ENCODE measurements around the gene STUM.

Gene STUM

DNA sequence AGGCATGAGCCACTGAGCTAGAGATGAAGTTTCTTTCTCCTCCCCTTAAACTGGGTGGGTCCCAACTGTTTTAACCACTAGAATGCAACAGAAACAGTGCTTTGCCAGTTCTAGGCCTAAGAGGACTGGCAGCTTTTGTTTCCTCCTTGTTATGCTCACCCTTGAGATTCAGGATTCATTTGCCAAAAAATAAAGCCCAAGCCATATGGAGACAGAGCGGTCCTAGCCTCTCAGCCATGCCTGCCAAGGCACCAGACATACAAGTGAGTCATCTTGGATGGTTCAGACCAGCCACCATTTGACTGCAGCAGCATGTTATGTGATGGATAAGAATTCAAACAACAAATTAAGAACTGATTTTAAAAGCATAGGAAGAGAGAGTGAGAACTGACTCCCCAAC lies 38.1 kb upstream of the STUM start:
- Histone ChIP-seq H3K27me3 (ENCODE audit: low read depth, low read length) (peaks cover 31% of the 10 kb centered on the region), H4K20me1 (ENCODE audit: insufficient read depth, low read length) (no peaks in the 10 kb centered on the region), H3K9me3 (ENCODE audit: insufficient read depth, low read length) (no peaks in the 10 kb centered on the region), H3K27ac (ENCODE audit: low read length) (no peak overlapping the region), H3K36me3 (replicated peaks; ENCODE audit: low read depth, low read length) (no peaks in the 10 kb centered on the region), H3K4me3 (ENCODE audit: low read length) (no peak overlapping the region), H2AFZ (ENCODE audit: low read depth, low read length) (no peak overlapping the region), H3K9ac (ENCODE audit: low read length) (no peak overlapping the region), H3K4me1 (ENCODE audit: low read length) (no peaks in the 10 kb centered on the region), H3K4me2 (ENCODE audit: low read length) (no peak overlapping the region), H3K79me2 (ENCODE audit: low read length) (no peaks in the 10 kb centered on the region)
- TF ChIP-seq, protein P1, sequence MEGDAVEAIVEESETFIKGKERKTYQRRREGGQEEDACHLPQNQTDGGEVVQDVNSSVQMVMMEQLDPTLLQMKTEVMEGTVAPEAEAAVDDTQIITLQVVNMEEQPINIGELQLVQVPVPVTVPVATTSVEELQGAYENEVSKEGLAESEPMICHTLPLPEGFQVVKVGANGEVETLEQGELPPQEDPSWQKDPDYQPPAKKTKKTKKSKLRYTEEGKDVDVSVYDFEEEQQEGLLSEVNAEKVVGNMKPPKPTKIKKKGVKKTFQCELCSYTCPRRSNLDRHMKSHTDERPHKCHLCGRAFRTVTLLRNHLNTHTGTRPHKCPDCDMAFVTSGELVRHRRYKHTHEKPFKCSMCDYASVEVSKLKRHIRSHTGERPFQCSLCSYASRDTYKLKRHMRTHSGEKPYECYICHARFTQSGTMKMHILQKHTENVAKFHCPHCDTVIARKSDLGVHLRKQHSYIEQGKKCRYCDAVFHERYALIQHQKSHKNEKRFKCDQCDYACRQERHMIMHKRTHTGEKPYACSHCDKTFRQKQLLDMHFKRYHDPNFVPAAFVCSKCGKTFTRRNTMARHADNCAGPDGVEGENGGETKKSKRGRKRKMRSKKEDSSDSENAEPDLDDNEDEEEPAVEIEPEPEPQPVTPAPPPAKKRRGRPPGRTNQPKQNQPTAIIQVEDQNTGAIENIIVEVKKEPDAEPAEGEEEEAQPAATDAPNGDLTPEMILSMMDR (IDR thresholded peaks at IDR 0.05; ENCODE audit: low read depth, low read length), result no peak
- TF ChIP-seq EZH2phosphoT487 (IDR thresholded peaks at IDR 0.05; ENCODE audit: low read depth), result no peak

DNA sequence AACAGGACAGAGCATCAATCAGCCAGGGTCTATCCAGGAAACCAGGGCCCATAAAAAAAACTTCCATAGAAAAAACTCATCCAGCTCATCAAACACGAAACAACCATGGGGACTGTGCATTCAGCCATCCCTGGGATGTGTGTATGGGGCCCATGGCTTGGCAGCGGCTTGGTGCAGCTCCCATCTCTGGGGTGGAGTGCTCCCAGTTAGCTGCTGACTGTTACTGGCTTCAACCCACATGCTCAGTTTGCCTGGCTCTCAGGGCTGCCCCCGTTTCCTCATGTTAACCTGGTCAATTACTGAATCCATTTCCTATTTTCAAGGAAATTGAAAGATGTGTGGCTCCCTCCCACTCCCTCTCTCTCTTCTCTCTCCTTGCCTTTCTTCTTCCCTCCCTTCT lies 37.3 kb upstream of the STUM start:
- no peaks in the 10 kb centered on the region for H3K36me3 ChIP-seq (replicated peaks; ENCODE audit: low read depth, low read length)
- H3K9me3 ChIP-seq (ENCODE audit: insufficient read depth, low read length), result no peaks in the 10 kb centered on the region
- H3K4me2 ChIP-seq (ENCODE audit: low read length), result no peak overlapping the region
- H2AFZ ChIP-seq (ENCODE audit: low read depth, low read length), result no peak overlapping the region
- H3K4me3 ChIP-seq (ENCODE audit: low read length), result no peak overlapping the region
- no peaks in the 10 kb centered on the region for H3K79me2 ChIP-seq (ENCODE audit: low read length)
- no peak overlapping the region for H3K9ac ChIP-seq (ENCODE audit: low read length)
- TF ChIP-seq EZH2phosphoT487 (IDR thresholded peaks at IDR 0.05; ENCODE audit: low read depth), result no peak
- TF ChIP-seq, protein P1 (IDR thresholded peaks at IDR 0.05; ENCODE audit: low read depth, low read length), result no peak
- H3K27me3 ChIP-seq (ENCODE audit: low read depth, low read length), result peaks cover 32% of the 10 kb centered on the region
- H3K27ac ChIP-seq (ENCODE audit: low read length), result no peak overlapping the region
- H3K4me1 ChIP-seq (ENCODE audit: low read length), result no peaks in the 10 kb centered on the region
- H4K20me1 ChIP-seq (ENCODE audit: insufficient read depth, low read length), result no peaks in the 10 kb centered on the region

DNA sequence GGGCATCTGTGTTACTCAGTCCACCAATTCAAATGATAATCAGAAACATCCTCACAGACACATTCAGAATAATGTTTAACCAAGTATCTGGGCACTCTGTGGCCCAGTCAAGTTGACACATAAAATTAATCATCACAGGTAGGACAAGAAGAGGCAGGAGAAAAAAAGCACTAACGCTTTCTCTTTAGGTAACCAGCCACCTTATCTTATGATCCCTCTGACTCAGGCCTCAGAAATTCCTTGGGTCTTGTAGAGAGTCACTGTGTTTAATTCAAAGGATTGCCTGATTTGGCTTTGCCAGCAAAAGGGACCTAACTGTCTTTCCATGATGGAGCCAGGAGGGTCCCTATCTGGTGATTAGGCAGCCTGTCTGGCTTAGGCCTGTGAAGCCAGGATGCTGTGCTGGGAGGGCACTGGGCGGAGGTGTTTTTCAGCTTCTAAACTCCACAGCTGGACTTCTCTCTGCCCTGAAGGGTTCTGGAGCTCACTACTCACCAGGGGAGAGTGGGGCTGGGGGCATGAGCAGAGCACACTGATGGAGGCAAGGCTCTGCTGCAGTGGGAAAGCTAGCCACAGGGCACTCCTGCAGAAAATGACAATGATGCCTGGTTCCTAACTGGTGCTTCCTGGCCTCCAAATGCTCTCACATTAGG lies 36.4 kb upstream of the STUM start:
- no peak for TF ChIP-seq EZH2phosphoT487 (IDR thresholded peaks at IDR 0.05; ENCODE audit: low read depth)
- TF ChIP-seq, protein P1 (IDR thresholded peaks at IDR 0.05; ENCODE audit: low read depth, low read length), result no peak

DNA sequence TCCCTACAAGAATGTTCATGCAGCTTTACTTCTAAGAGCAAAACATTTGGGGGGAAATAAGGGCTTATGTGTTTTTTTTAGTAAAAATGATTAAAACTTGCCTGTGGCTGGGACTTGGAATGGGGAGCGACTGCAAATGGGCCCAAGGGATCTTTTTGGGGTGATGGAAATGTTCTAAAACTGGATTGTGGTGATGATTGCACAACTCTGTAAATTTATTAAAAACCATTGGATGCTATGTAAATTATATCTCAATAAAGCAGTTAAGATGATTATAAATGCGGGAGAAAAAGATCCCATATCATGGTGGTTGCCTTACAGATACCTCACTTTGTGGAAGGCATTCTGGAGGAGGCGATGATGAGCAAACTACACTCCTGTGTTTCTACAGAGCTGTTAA lies 30.2 kb upstream of the STUM start:
- Histone ChIP-seq H3K4me2 (ENCODE audit: low read length) (no peak overlapping the region), H3K4me1 (ENCODE audit: low read length) (no peaks in the 10 kb centered on the region), H3K9me3 (ENCODE audit: insufficient read depth, low read length) (no peaks in the 10 kb centered on the region), H3K27ac (ENCODE audit: low read length) (no peak overlapping the region), H3K4me3 (ENCODE audit: low read length) (no peak overlapping the region), H3K79me2 (ENCODE audit: low read length) (no peaks in the 10 kb centered on the region), H3K27me3 (ENCODE audit: low read depth, low read length) (peaks cover 26% of the 10 kb centered on the region), H3K9ac (ENCODE audit: low read length) (no peak overlapping the region), H4K20me1 (ENCODE audit: insufficient read depth, low read length) (no peaks in the 10 kb centered on the region), H3K36me3 (replicated peaks; ENCODE audit: low read depth, low read length) (no peaks in the 10 kb centered on the region), H2AFZ (ENCODE audit: low read depth, low read length) (no peak overlapping the region)
- TF ChIP-seq EZH2phosphoT487 (IDR thresholded peaks at IDR 0.05; ENCODE audit: low read depth), result no peak
- TF ChIP-seq, protein P1 (IDR thresholded peaks at IDR 0.05; ENCODE audit: low read depth, low read length), result no peak

More for the DNA sequence above, 36.4 kb upstream of the STUM start:
- Histone ChIP-seq H3K36me3 (replicated peaks; ENCODE audit: low read depth, low read length) (no peaks in the 10 kb centered on the region), H3K9me3 (ENCODE audit: insufficient read depth, low read length) (no peaks in the 10 kb centered on the region), H3K79me2 (ENCODE audit: low read length) (no peaks in the 10 kb centered on the region), H3K4me1 (ENCODE audit: low read length) (no peaks in the 10 kb centered on the region), H3K27me3 (ENCODE audit: low read depth, low read length) (peaks cover 36% of the 10 kb centered on the region), H3K4me3 (ENCODE audit: low read length) (no peak overlapping the region), H3K27ac (ENCODE audit: low read length) (no peak overlapping the region), H3K9ac (ENCODE audit: low read length) (no peak overlapping the region), H4K20me1 (ENCODE audit: insufficient read depth, low read length) (no peaks in the 10 kb centered on the region), H2AFZ (ENCODE audit: low read depth, low read length) (no peak overlapping the region), H3K4me2 (ENCODE audit: low read length) (no peak overlapping the region)

All from OCI-LY3 (cell line).